Neuronal stem cell (in vitro differentiated cells): Measurements from ENCODE around the gene MCOLN3.

Experiments
- DNase-seq: peaks from one replicate; pipeline ENCODE4 v3.0.0-alpha.2; 2013; ENCODE audit warnings: low spot score
- H2AFZ ChIP-seq: one replicate; pipeline ENCODE4 v1.6.1; 2013; ENCODE audit warnings: mild to moderate bottlenecking, low read length, inconsistent platforms
- H2AK5ac ChIP-seq: 2 replicates; pipeline ENCODE4 v1.6.1; 2013; ENCODE audit warnings: low read depth, mild to moderate bottlenecking, inconsistent platforms, low read length, moderate library complexity, mixed read lengths
- H2BK120ac ChIP-seq: 2 replicates; pipeline ENCODE4 v1.6.1; 2013; ENCODE audit warnings: low read depth, mild to moderate bottlenecking, inconsistent platforms, low read length, moderate library complexity, mixed read lengths
- H2BK12ac ChIP-seq: one replicate; pipeline ENCODE4 v1.6.1; 2013; ENCODE audit warnings: low read length, inconsistent platforms
- H2BK15ac ChIP-seq: 2 replicates; pipeline ENCODE4 v1.6.1; 2013; ENCODE audit warnings: mild to moderate bottlenecking, low read length, inconsistent platforms, mixed read lengths
- H2BK5ac ChIP-seq: one replicate; pipeline ENCODE4 v1.6.1; 2013; ENCODE audit warnings: inconsistent platforms, mild to moderate bottlenecking, low read length, moderate library complexity
- H3K14ac ChIP-seq: one replicate; pipeline ENCODE4 v1.6.1; 2013; ENCODE audit warnings: low read length, inconsistent platforms
- H3K18ac ChIP-seq: 2 replicates; pipeline ENCODE4 v1.6.1; 2013; ENCODE audit warnings: low read length, inconsistent platforms
- H3K23ac ChIP-seq: 2 replicates; pipeline ENCODE4 v1.6.1; 2013; ENCODE audit warnings: low read depth, mild to moderate bottlenecking, mixed read lengths, low read length, inconsistent platforms; ENCODE audit not compliant: poor library complexity
- H3K27ac ChIP-seq: replicated peaks from 3 replicates; pipeline ENCODE4 v1.5.1; 2013; ENCODE audit warnings: low read length, inconsistent platforms
- H3K27me3 ChIP-seq, 3 experiments: 2 replicates each; pipeline ENCODE4 v1.6.1; 2013; ENCODE audit warnings: low read length in 3 of 3, mild to moderate bottlenecking in 2 of 3, inconsistent platforms in 1 of 3, low read depth in 1 of 3, mixed read lengths in 1 of 3, moderate library complexity in 1 of 3; ENCODE audit not compliant: control insufficient read depth in 3 of 3, insufficient read depth in 3 of 3
- H3K36me3 ChIP-seq, 2 donors: replicated peaks in 1 of 2; 2 replicates each; pipeline ENCODE4 v1.6.1; 2013; ENCODE audit warnings: low read length in 2 of 2; ENCODE audit not compliant: control insufficient read depth in 2 of 2, insufficient read depth in 2 of 2
- H3K4ac ChIP-seq: 2 replicates; pipeline ENCODE4 v1.6.1; 2013; ENCODE audit warnings: inconsistent platforms, mild to moderate bottlenecking, low read length, moderate library complexity
- H3K4me1 ChIP-seq, 2 donors: 1 replicate in 1 of 2; 2 replicates in 1 of 2; pipeline ENCODE4 v1.6.1; 2013; ENCODE audit warnings: low read length in 2 of 2, low read depth in 1 of 2; ENCODE audit not compliant: control insufficient read depth in 2 of 2, insufficient read depth in 1 of 2
- H3K4me2 ChIP-seq: one replicate; pipeline ENCODE4 v1.6.1; 2013; ENCODE audit warnings: mild to moderate bottlenecking, low read length, inconsistent platforms; ENCODE audit not compliant: insufficient read depth, poor library complexity, severe bottlenecking
- H3K4me3 ChIP-seq, 2 donors: 2 replicates each; pipeline ENCODE4 v1.5.1; 2013; ENCODE audit warnings: low read length in 2 of 2, mild to moderate bottlenecking in 2 of 2, inconsistent platforms in 1 of 2, moderate library complexity in 1 of 2
- H3K79me1 ChIP-seq: one replicate; pipeline ENCODE4 v1.6.1; 2013; ENCODE audit warnings: low read depth, mild to moderate bottlenecking, inconsistent platforms, low read length, moderate library complexity
- H3K9ac ChIP-seq: one replicate; pipeline ENCODE4 v1.6.1; 2013; ENCODE audit warnings: mild to moderate bottlenecking, low read depth, low read length, inconsistent platforms; ENCODE audit not compliant: poor library complexity
- H3K9me3 ChIP-seq, 2 donors: replicated peaks in 1 of 2; 2 replicates each; pipeline versions ENCODE3 to v1.6.1; 2013; ENCODE audit warnings: low read length in 2 of 2, mild to moderate bottlenecking in 2 of 2, inconsistent platforms in 1 of 2, low read depth in 1 of 2, mixed read lengths in 1 of 2, moderate library complexity in 1 of 2; ENCODE audit not compliant: control insufficient read depth in 2 of 2, insufficient read depth in 1 of 2
- H4K8ac ChIP-seq: one replicate; pipeline ENCODE4 v1.6.1; 2013; ENCODE audit warnings: low read depth, mild to moderate bottlenecking, inconsistent platforms, low read length, moderate library complexity
- H4K91ac ChIP-seq: one replicate; pipeline ENCODE4 v1.6.1; 2013; ENCODE audit warnings: low read length, low read depth, mild to moderate bottlenecking, inconsistent platforms; ENCODE audit not compliant: poor library complexity
- WGBS, 2 donors: extraction: QIAGEN DNeasy Blood & Tissue Kit; methylation state at CpG; one replicate each; pipeline ENCODE4 v1.1.7; 2013; ENCODE audit warnings: missing lambda C conversion rate in 2 of 2, mixed read lengths in 1 of 2; ENCODE audit not compliant: insufficient read length in 2 of 2, insufficient replicate concordance in 1 of 2; ENCODE audit errors: extremely low coverage in 2 of 2; 5-methylcytosine and 5-hydroxymethylcytosine counted together

The MCOLN3 gene

GRCh38 chr1:84972377-84972987 is 75.8 kb downstream of the MCOLN3 start:
- H2BK12ac ChIP-seq = no peak overlapping the region
- no peak overlapping the region for H3K23ac ChIP-seq
- H3K79me1 ChIP-seq = no peaks in the 10 kb centered on the region
- H4K91ac ChIP-seq = no peak overlapping the region
- no peak overlapping the region for H2BK5ac ChIP-seq
- H3K9me3 ChIP-seq = no peaks in the 10 kb centered on the region
- no peak overlapping the region for H3K14ac ChIP-seq
- no peak overlapping the region for H2BK120ac ChIP-seq
- no peak overlapping the region for H3K4me2 ChIP-seq
- no peak overlapping the region for H4K8ac ChIP-seq
- H2AK5ac ChIP-seq = no peak overlapping the region
- H3K4ac ChIP-seq = no peak overlapping the region
- H2AFZ ChIP-seq = no peak overlapping the region
- DNase-seq = no peak
- no peak overlapping the region for H3K4me3 ChIP-seq
- no peak overlapping the region for H3K9ac ChIP-seq
- no peaks in the 10 kb centered on the region for H3K36me3 ChIP-seq
- no peaks in the 10 kb centered on the region for H3K4me1 ChIP-seq
- H2BK15ac ChIP-seq = no peak overlapping the region
- H3K18ac ChIP-seq = no peak overlapping the region
- no peaks in the 10 kb centered on the region for H3K27me3 ChIP-seq
- no peak overlapping the region for H3K27ac ChIP-seq
- no CpG with 5 or more reads among the region's 1 CpG for WGBS, 2 donors

GRCh38 chr1:84971957-84972356 is 76.3 kb downstream of the MCOLN3 start:
- no peak overlapping the region for H3K9ac ChIP-seq
- H3K4me1 ChIP-seq = no peaks in the 10 kb centered on the region
- no peaks in the 10 kb centered on the region for H3K27me3 ChIP-seq
- no peak overlapping the region for H3K14ac ChIP-seq
- H2AFZ ChIP-seq = no peak overlapping the region
- no peaks in the 10 kb centered on the region for H3K36me3 ChIP-seq
- H2BK120ac ChIP-seq = no peak overlapping the region
- no peak overlapping the region for H3K27ac ChIP-seq
- H2BK5ac ChIP-seq = no peak overlapping the region
- no peak overlapping the region for H3K4me2 ChIP-seq
- H2BK12ac ChIP-seq = no peak overlapping the region
- H3K4ac ChIP-seq = no peak overlapping the region
- H2AK5ac ChIP-seq = no peak overlapping the region
- no peak overlapping the region for H3K4me3 ChIP-seq
- H3K79me1 ChIP-seq = no peaks in the 10 kb centered on the region
- no peaks in the 10 kb centered on the region for H3K9me3 ChIP-seq
- H4K91ac ChIP-seq = no peak overlapping the region
- no peak overlapping the region for H3K18ac ChIP-seq
- no peak for DNase-seq
- whole genome bisulfite sequencing, 2 donors = no CpG with 5 or more reads among the region's 2 CpGs
- H2BK15ac ChIP-seq = no peak overlapping the region
- H4K8ac ChIP-seq = no peak overlapping the region
- no peak overlapping the region for H3K23ac ChIP-seq

- Histone ChIP-seq H2AFZ (no peak overlapping the region), H3K23ac (no peak overlapping the region), H4K91ac (no peak overlapping the region), H2BK5ac (no peak overlapping the region), H3K14ac (no peak overlapping the region), H3K27ac (no peak overlapping the region), H3K27me3 (no peaks in the 10 kb centered on the region), H2BK120ac (no peak overlapping the region), H2BK12ac (no peak overlapping the region), H2AK5ac (no peak overlapping the region), H2BK15ac (no peak overlapping the region), H3K79me1 (no peaks in the 10 kb centered on the region), H3K4ac (no peak overlapping the region), H3K9ac (no peak overlapping the region), H3K4me3 (no peak overlapping the region), H3K18ac (no peak overlapping the region), H4K8ac (no peak overlapping the region), H3K9me3 (no peaks in the 10 kb centered on the region), H3K36me3 (no peaks in the 10 kb centered on the region), H3K4me1 (no peaks in the 10 kb centered on the region), H3K4me2 (no peak overlapping the region)
- no peak for DNase-seq
- WGBS, 2 donors = no CpG with 5 or more reads among the region's 7 CpGs
These were observed 78.6 kb downstream of the MCOLN3 start for GRCh38 chr1:84969489-84970250.

GRCh38 chr1:84968865-84969264 is 79.4 kb downstream of the MCOLN3 start:
- H3K4me1 ChIP-seq = no peaks in the 10 kb centered on the region
- H3K9me3 ChIP-seq = no peaks in the 10 kb centered on the region
- no peak overlapping the region for H3K14ac ChIP-seq
- H3K27ac ChIP-seq = no peak overlapping the region
- no peak overlapping the region for H3K18ac ChIP-seq
- no peaks in the 10 kb centered on the region for H3K79me1 ChIP-seq
- H3K36me3 ChIP-seq = no peaks in the 10 kb centered on the region
- H2BK120ac ChIP-seq = no peak overlapping the region
- H4K8ac ChIP-seq = no peak overlapping the region
- no peak overlapping the region for H3K9ac ChIP-seq
- H2AK5ac ChIP-seq = no peak overlapping the region
- H3K27me3 ChIP-seq = no peaks in the 10 kb centered on the region
- H3K23ac ChIP-seq = no peak overlapping the region
- no peak overlapping the region for H2BK5ac ChIP-seq
- no peak for DNase-seq
- no peak overlapping the region for H3K4me2 ChIP-seq
- no peak overlapping the region for H3K4me3 ChIP-seq
- no peak overlapping the region for H3K4ac ChIP-seq
- no peak overlapping the region for H4K91ac ChIP-seq
- no peak overlapping the region for H2AFZ ChIP-seq
- no CpG with 5 or more reads among the region's 3 CpGs for whole genome bisulfite sequencing, 2 donors
- H2BK12ac ChIP-seq = no peak overlapping the region
- H2BK15ac ChIP-seq = no peak overlapping the region
